Heart right ventricle (tissue), 16 donors: Measurements from ENCODE around the gene C4orf33. TPM values are rescaled to one million over a fixed set of nuclear protein-coding genes. Genes with fewer than 3 reads are reported as not detected.

Experiments
- ATAC-seq, 8 donors: fragments of 200-7000 bp; cut with Tn5 transposase; one replicate each; pipeline ENCODE4 v1.9.1; 2020; ENCODE audit warnings: mild to moderate bottlenecking in 8 of 8, moderate library complexity in 8 of 8, moderate number of reproducible peaks in 1 of 8
- DNase-seq, 2 donors: peaks; one replicate each; pipeline ENCODE4 v3.0.0-alpha.2; 2020
- H3K27ac ChIP-seq, 10 donors: fragments of 200-600 bp; sonication (generic) in 2 of 10; one replicate each; pipeline versions ENCODE4 v1.5.0 to v1.8.0; 2020 to 2022; ENCODE audit warnings: mild to moderate bottlenecking in 3 of 10
- H3K27me3 ChIP-seq, 7 donors: fragments of 200-600 bp; one replicate each; pipeline ENCODE4 v1.8.0; 2021 to 2022; ENCODE audit warnings: mild to moderate bottlenecking in 2 of 7
- H3K36me3 ChIP-seq, 9 donors: fragments of 200-600 bp; sonication (generic) in 1 of 9; one replicate each; pipeline versions ENCODE4 v1.5.0 to v1.8.0; 2020 to 2022; ENCODE audit warnings: mild to moderate bottlenecking in 2 of 9
- H3K4me1 ChIP-seq, 9 donors: fragments of 200-600 bp; sonication (generic) in 1 of 9; one replicate each; pipeline versions ENCODE4 v1.5.0 to v1.8.0; 2020 to 2022; ENCODE audit warnings: mild to moderate bottlenecking in 4 of 9
- H3K4me3 ChIP-seq, 10 donors: fragments of 200-600 bp; sonication (generic) in 2 of 10; one replicate each; pipeline versions ENCODE4 v1.5.0 to v1.8.0; 2020 to 2022; ENCODE audit warnings: mild to moderate bottlenecking in 7 of 10, moderate library complexity in 2 of 10
- H3K9me3 ChIP-seq, 11 donors: fragments of 200-600 bp in 10 of 11; sonication (generic) in 2 of 11; one replicate each; pipeline versions ENCODE4 v1.5.0 to v1.8.0; 2013 to 2022; ENCODE audit warnings: mild to moderate bottlenecking in 2 of 11, control low read depth in 1 of 11, moderate library complexity in 1 of 11
- WGBS, 2 donors: extraction: QIAGEN DNeasy Blood & Tissue Kit; methylation state at CpG; one replicate each; pipeline ENCODE4 v1.1.7; 2013; ENCODE audit warnings: inconsistent platforms in 1 of 2; 5-methylcytosine and 5-hydroxymethylcytosine counted together
- intact Hi-C, 10 donors: fragments of 100-400 bp; cut with DNase I; formaldehyde crosslinking; loops; one replicate each; pipeline versions ENCODE4 v1.11.1 to v1.14.2; 2022
- polyA plus RNA-seq, 2 donors: library from polyadenylated mRNA; stranded (reverse); fragments of 200-250 nt; gene quantifications; one replicate each; pipeline ENCODE4 v1.2.3, GENCODE V29; 2013
- total RNA-seq, 10 donors: library from RNA; stranded (reverse); fragmentation: NEBNext Ultra II Directional in 3 of 10; extraction: Animal tissue kit (Norgen Biotek cat#: 25700) in 3 of 10; gene quantifications; one replicate each; pipeline versions ENCODE4 v1.2.1 to v1.2.4, GENCODE V29; 2021 to 2023
- TF ChIP-seq, protein P1 (sequence below), 9 donors: fragments of 200-600 bp; sonication (generic) in 2 of 9; IDR thresholded peaks; one replicate each; pipeline versions ENCODE4 v1.5.0 to v1.8.0; 2021 to 2022; ENCODE audit warnings: antibody characterized with exemption in 9 of 9, mild to moderate bottlenecking in 5 of 9, moderate library complexity in 1 of 9
- donor health status: Arrhythmogenic right ventricular cardiomyopathy.
- donor health status: ischemic (EF 13 %, LVEDD 7.1; RV severe dilation, severe dysfunction).
- donor health status: healthy with polysubstance abuse.
- donor health status: DM: no; HTN: yes; CAD: no.
- donor health status: DM: no; HTN: no; CAD: no.
- donor health status: ischemic (EF 25% LVEDD 6.9; RV normal size, moderate dysfunction).
- donor health status: ischemic (EF 25% LVEDD 5.7; RV mildly dilated, moderate dysfunction).
- donor health status: healthy.
- donor health status: DM: yes; HTN: yes; CAD: no.
- donor health status: Ischemic cardiomyopathy.
- donor health status: ischemic (EF 35%, LVEDD 5.7; RV mildly dilated, moderate dysfunction).
- donor health status: nonischemic (EF 11% LVEDD 7.7; RV severe dilation, severe dysfunction).
- donor health status: DM: yes; HTN: yes; CAD: no.
- donor health status: PGD.
- donor health status: ischemic (EF 29% LVEDD 5.4; RV normal size, mild dysfunction).
- donor health status: nonischemic (EF 23%, LVEDD 6.1; RV moderate dilation, normal function).

Gene C4orf33
- total and polyA plus RNA-seq, 12 donors, result 2.5 to 7.5 (median 4.7) TPM

DNA sequence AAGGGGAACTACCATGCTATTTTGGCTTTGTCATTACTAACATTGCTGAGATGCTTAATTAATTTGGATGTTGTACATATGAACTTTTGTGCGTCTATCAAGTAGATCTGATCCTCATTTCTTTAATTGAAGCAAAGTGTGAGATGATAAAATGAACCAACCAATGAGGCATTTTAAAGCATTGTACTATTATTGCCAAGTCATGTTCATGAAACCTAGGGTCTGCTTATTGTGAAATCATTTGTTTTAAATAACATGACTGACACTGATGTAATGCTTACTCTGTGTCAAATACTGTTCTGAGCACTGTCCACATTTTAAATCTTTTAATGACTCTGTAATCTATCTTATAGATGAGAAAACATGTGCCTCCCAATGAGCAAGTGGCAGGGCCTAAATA is 57.7 kb downstream of the C4orf33 start:
- Histone ChIP-seq H3K27me3 (no peaks in the 10 kb centered on the region), H3K27ac (no peak overlapping the region), H3K4me3 (no peak overlapping the region), H3K36me3 (no peaks in the 10 kb centered on the region), H3K4me1 (no peaks in the 10 kb centered on the region), H3K9me3 (no peaks in the 10 kb centered on the region)
- no peak for ATAC-seq
- DNase-seq, result no peak
- 49 to 56% methylated on average over 1 of the region's 1 CpG for WGBS, 2 donors
- TF ChIP-seq, protein P1, sequence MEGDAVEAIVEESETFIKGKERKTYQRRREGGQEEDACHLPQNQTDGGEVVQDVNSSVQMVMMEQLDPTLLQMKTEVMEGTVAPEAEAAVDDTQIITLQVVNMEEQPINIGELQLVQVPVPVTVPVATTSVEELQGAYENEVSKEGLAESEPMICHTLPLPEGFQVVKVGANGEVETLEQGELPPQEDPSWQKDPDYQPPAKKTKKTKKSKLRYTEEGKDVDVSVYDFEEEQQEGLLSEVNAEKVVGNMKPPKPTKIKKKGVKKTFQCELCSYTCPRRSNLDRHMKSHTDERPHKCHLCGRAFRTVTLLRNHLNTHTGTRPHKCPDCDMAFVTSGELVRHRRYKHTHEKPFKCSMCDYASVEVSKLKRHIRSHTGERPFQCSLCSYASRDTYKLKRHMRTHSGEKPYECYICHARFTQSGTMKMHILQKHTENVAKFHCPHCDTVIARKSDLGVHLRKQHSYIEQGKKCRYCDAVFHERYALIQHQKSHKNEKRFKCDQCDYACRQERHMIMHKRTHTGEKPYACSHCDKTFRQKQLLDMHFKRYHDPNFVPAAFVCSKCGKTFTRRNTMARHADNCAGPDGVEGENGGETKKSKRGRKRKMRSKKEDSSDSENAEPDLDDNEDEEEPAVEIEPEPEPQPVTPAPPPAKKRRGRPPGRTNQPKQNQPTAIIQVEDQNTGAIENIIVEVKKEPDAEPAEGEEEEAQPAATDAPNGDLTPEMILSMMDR (IDR thresholded peaks at IDR 0.05), result no peak
- intact Hi-C loops, result no loop called here

GRCh38 chr4:129162450-129162849 is 66.5 kb downstream of the C4orf33 start:
- Histone ChIP-seq H3K4me3 (no peak overlapping the region), H3K27me3 (peaks cover 0 to 8% (median 0%) of the 10 kb centered on the region in 7 donors), H3K9me3 (peaks cover 0 to 19% (median 0%) of the 10 kb centered on the region in 11 donors), H3K4me1 (no peaks in the 10 kb centered on the region), H3K27ac (no peak overlapping the region), H3K36me3 (no peaks in the 10 kb centered on the region)
- TF ChIP-seq, protein P1 (IDR thresholded peaks at IDR 0.05), result no peak
- intact Hi-C loops, result no loop called here
- ATAC-seq, result no peak
- no peak for DNase-seq

GRCh38 chr4:129163427-129163826 is 67.5 kb downstream of the C4orf33 start:
- 71 to 82% methylated on average over 3 of the region's 3 CpGs for WGBS, 2 donors
- Histone ChIP-seq H3K9me3 (peaks cover 0 to 19% (median 0%) of the 10 kb centered on the region in 11 donors), H3K27ac (no peak overlapping the region), H3K27me3 (peaks cover 0 to 16% (median 0%) of the 10 kb centered on the region in 7 donors), H3K4me3 (no peak overlapping the region), H3K4me1 (no peaks in the 10 kb centered on the region), H3K36me3 (no peaks in the 10 kb centered on the region)
- ATAC-seq (no peak), DNase-seq (no peak)
- intact Hi-C loops, result no loop called here
- TF ChIP-seq, protein P1 (IDR thresholded peaks at IDR 0.05), result no peak

- no peaks in the 10 kb centered on the region for H3K36me3 ChIP-seq
- H3K27ac ChIP-seq, result no peak overlapping the region
These were observed 68.3 kb downstream of the C4orf33 start for GRCh38 chr4:129164243-129164642.

More at GRCh38 chr4:129164243-129164642, 68.3 kb downstream of the C4orf33 start:
- DNase-seq, result no peak
- intact Hi-C loops, result no loop called here
- Histone ChIP-seq H3K27me3 (peaks cover 0 to 17% (median 0%) of the 10 kb centered on the region in 7 donors), H3K4me3 (no peak overlapping the region), H3K4me1 (no peaks in the 10 kb centered on the region), H3K9me3 (peaks cover 0 to 19% (median 0%) of the 10 kb centered on the region in 11 donors)
- ATAC-seq, result no peak
- 68% methylated on average over 3 of the region's 3 CpGs for WGBS, 2 donors
- TF ChIP-seq, protein P1 (IDR thresholded peaks at IDR 0.05), result no peak

Other genes with a start within 250 kb of the C4orf33 start
- 10 to 100 TPM in 6 of 10 donors, 1 to 10 TPM in 4; 7.3 to 12.4 (median 10.3) TPM for gene SCLT1, start 2.6 kb upstream of the C4orf33 start, total RNA-seq
- gene SCLT1, start 2.6 kb upstream of the C4orf33 start, polyA plus RNA-seq, result 1 to 10 TPM; 3.0 to 7.8 TPM